ENCODE results near the gene F13A1. TPM values are rescaled to one million over a fixed set of nuclear protein-coding genes. Genes with fewer than 3 reads are reported as not detected.

Gene F13A1
- polyA plus RNA-seq, 1 donor (not counting 4 experiments of a cell fraction or from before 2014, with no cell fraction given) = not detected

- Histone ChIP-seq H3K9me1 (ENCODE audit: control insufficient read depth, extremely low read depth, insufficient read depth, low read length) (no peaks in the 10 kb centered on the region), H3K4me2 (ENCODE audit: control insufficient read depth, extremely low read depth, insufficient read depth, low read depth, low read length) (no peak overlapping the region), H3K27ac (ENCODE audit: control insufficient read depth, insufficient read depth, low read length) (no peak overlapping the region), H3K27me3 (ENCODE audit: control insufficient read depth, extremely low read depth, insufficient read depth, low read length) (no peaks in the 10 kb centered on the region), H3K4me3 (ENCODE audit: control insufficient read depth in 2 of 3, extremely low read depth in 1 of 3, insufficient read depth in 2 of 3, low read depth in 1 of 3, low read length in 3 of 3) (no peak overlapping the region), H3K4me1 (ENCODE audit: control insufficient read depth, extremely low read depth, insufficient read depth, low read length) (no peaks in the 10 kb centered on the region), H4K20me1 (ENCODE audit: control insufficient read depth, extremely low read depth, insufficient read depth, low read length) (no peaks in the 10 kb centered on the region), H2AFZ (ENCODE audit: control insufficient read depth, low read length) (no peak overlapping the region), H3K9ac (ENCODE audit: control insufficient read depth, extremely low read depth, insufficient read depth, low read length) (no peak overlapping the region), H3K79me2 (ENCODE audit: control insufficient read depth, insufficient read depth, low read length) (no peaks in the 10 kb centered on the region), H3K9me3 (ENCODE audit: control insufficient read depth, low read depth, low read length) (no peaks in the 10 kb centered on the region), H3K36me3 (ENCODE audit: control insufficient read depth in 2 of 2, extremely low read depth in 1 of 2, insufficient read depth in 2 of 2, low read length in 2 of 2) (no peaks in the 10 kb centered on the region)
- dilution Hi-C loops (cut with MboI; ENCODE audit: extremely low pct_ligation_motif_present, low sequenced_read_pairs) = no loop called here
- no peak for DNase-seq (ENCODE audit: low read depth, low spot score)
- no peak for FAIRE-seq
- TF ChIP-seq EZH2 (IDR thresholded peaks at IDR 0.05; ENCODE audit: low read length) (no peak), CTCF (optimal IDR thresholded peaks at IDR 0.05 in 1 of 3, IDR thresholded peaks at IDR 0.05 in 1 of 3, conservative IDR thresholded peaks at IDR 0.05 in 1 of 3; ENCODE audit: extremely low read depth in 1 of 3, insufficient read depth in 2 of 3, low read length in 3 of 3) (no peak)
Measured at GRCh38 chr6:6121943-6122342, 198.5 kb downstream of the F13A1 start.

GRCh38 chr6:6105472-6106036 lies 214.9 kb downstream of the F13A1 start:
- no peak for FAIRE-seq
- dilution Hi-C loops (cut with MboI; ENCODE audit: extremely low pct_ligation_motif_present, low sequenced_read_pairs) = no loop called here
- H3K27me3 ChIP-seq (ENCODE audit: control insufficient read depth, extremely low read depth, insufficient read depth, low read length) = no peaks in the 10 kb centered on the region

More at GRCh38 chr6:6105472-6106036, 214.9 kb downstream of the F13A1 start:
- DNase-seq (ENCODE audit: low read depth, low spot score) = no peak
- no peaks in the 10 kb centered on the region for H3K79me2 ChIP-seq (ENCODE audit: control insufficient read depth, insufficient read depth, low read length)
- no peaks in the 10 kb centered on the region for H3K9me3 ChIP-seq (ENCODE audit: control insufficient read depth, low read depth, low read length)
- no peak overlapping the region for H3K4me2 ChIP-seq (ENCODE audit: control insufficient read depth, extremely low read depth, insufficient read depth, low read depth, low read length)
- H3K4me1 ChIP-seq (ENCODE audit: control insufficient read depth, extremely low read depth, insufficient read depth, low read length) = no peaks in the 10 kb centered on the region
- TF ChIP-seq CTCF (optimal IDR thresholded peaks at IDR 0.05 in 1 of 3, IDR thresholded peaks at IDR 0.05 in 1 of 3, conservative IDR thresholded peaks at IDR 0.05 in 1 of 3; ENCODE audit: extremely low read depth in 1 of 3, insufficient read depth in 2 of 3, low read length in 3 of 3) (peak in 2 of 3 experiments; percentile 25 to 34), EZH2 (IDR thresholded peaks at IDR 0.05; ENCODE audit: low read length) (no peak)
- H3K4me3 ChIP-seq (ENCODE audit: control insufficient read depth in 2 of 3, extremely low read depth in 1 of 3, insufficient read depth in 2 of 3, low read depth in 1 of 3, low read length in 3 of 3) = no peak overlapping the region
- H2AFZ ChIP-seq (ENCODE audit: control insufficient read depth, low read length) = no peak overlapping the region
- no peak overlapping the region for H3K27ac ChIP-seq (ENCODE audit: control insufficient read depth, insufficient read depth, low read length)
- H3K36me3 ChIP-seq (ENCODE audit: control insufficient read depth in 2 of 2, extremely low read depth in 1 of 2, insufficient read depth in 2 of 2, low read length in 2 of 2) = no peaks in the 10 kb centered on the region
- H4K20me1 ChIP-seq (ENCODE audit: control insufficient read depth, extremely low read depth, insufficient read depth, low read length) = no peaks in the 10 kb centered on the region
- H3K9me1 ChIP-seq (ENCODE audit: control insufficient read depth, extremely low read depth, insufficient read depth, low read length) = no peaks in the 10 kb centered on the region
- no peak overlapping the region for H3K9ac ChIP-seq (ENCODE audit: control insufficient read depth, extremely low read depth, insufficient read depth, low read length)

Small RNA genes lying within 50 kb of the gene (small RNA-seq; reads per million reads assigned to genes)
- gene MIR7853 (ENCODE audit: insufficient read length in 3 of 3, low read depth in 3 of 3, low replicate concordance in 1 of 3) = 0 reads per million in 3 experiments

Data from keratinocyte (primary cell).